ENCODE measurements around the gene ACP7.

GRCh38 chr19:39119830-39120229 lies 35.7 kb downstream of the ACP7 start:
- TF ChIP-seq POLR2AphosphoS5 (IDR thresholded peaks at IDR 0.05; ENCODE audit: insufficient read depth, low read depth, low read length) (no peak), CTCF (IDR thresholded peaks at IDR 0.05; ENCODE audit: extremely low read depth in 1 of 2, insufficient read depth in 1 of 2, low read depth in 1 of 2, low read length in 2 of 2) (no peak), EZH2 (IDR thresholded peaks at IDR 0.05; ENCODE audit: borderline replicate concordance, low read depth, low read length, severe bottlenecking) (no peak), POLR2A (IDR thresholded peaks at IDR 0.05; ENCODE audit: low read depth, low read length) (no peak), FOS (IDR thresholded peaks at IDR 0.05; ENCODE audit: borderline replicate concordance, insufficient read depth, low read length) (no peak), MYC (IDR thresholded peaks at IDR 0.05; ENCODE audit: low read depth, low read length) (no peak), GATA2 (IDR thresholded peaks at IDR 0.05; ENCODE audit: insufficient read depth, insufficient read length, low read depth, low read length) (no peak)
